ENCODE results near the gene ENC1.
"Not testable (repeated sequence)": the region's sequence is repeated elsewhere in the genome, so short reads cannot be mapped to it uniquely, and the experiment has no call there.

ENC1 gene

GRCh38 chr5:74640450-74640953 lies at the start of gene ENC1:
Gene ENC1, minus strand, starts transcription at chr5:74640728. Its CDS starts 4,243 bp downstream, at chr5:74636485.
- peak; percentile 83 for DNase-seq

DNA sequence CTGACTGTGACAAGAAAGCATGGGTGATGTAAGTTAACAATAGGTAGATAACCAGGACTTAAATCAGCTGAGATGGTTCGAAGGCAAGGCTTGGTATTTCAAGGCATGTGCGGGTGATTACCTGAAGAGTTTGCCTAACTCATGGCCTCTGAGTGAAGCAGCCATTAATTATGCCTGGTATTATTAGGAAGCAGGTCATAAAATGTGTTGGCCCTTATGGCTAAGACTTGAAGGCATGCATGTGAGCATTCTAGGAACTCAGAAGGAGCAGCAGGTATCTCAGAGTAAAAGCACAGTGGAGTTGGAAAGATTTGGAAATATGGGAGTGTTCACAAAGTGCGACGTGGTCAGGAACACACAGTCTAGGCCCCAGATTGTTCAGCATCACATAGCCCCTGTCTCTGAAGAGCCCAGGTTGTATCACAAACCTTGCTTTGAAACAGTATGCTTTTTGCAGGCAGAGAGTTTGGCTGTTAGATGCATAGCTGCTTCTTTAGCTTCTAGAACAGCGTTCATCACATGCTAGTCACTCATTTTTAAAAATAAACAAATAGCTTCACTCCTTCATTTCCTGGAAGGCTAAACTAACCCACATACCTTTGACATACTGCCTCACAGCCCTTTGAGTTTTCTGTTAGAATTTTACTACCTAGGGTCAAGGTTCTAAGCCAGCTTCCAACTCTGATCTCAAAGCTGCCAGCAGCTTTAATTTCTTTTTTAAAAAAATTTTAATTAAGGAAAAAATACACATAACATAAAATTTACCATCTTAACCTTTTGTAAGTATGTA lies 46.6 kb upstream of the ENC1 start:
- DNase-seq = no peak

DNA sequence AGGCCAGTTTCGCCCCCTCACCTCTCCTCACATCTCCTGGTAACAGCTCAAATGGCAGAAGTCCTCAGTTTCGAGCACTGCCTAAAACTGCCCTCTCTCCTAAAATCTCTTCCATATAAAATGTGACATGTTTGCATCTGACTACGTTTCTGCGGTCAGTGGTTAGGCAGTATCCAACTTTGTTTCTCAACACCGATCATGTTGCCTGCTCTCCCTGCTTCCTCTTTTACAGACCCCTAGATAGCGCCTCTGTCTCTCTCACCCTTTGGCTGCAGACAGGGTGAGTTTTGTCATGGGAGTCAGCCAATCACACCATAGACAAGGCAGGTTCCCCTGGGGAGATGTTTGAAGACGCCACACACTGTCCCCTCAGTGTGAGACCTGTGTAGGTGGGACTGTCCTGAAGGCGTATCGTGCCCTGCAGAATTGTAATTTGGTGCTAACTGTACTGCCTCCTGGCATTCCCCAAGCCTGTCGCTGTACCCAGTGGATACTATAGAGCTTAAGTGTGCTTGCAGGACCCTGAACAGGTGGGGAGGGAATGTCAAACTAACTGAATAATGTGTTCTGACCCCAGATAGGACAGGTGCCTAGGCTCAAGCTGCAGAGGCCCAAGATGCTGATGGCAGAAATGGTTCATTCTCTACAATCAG lies 45.6 kb upstream of the ENC1 start:
- no peak for DNase-seq

DNA sequence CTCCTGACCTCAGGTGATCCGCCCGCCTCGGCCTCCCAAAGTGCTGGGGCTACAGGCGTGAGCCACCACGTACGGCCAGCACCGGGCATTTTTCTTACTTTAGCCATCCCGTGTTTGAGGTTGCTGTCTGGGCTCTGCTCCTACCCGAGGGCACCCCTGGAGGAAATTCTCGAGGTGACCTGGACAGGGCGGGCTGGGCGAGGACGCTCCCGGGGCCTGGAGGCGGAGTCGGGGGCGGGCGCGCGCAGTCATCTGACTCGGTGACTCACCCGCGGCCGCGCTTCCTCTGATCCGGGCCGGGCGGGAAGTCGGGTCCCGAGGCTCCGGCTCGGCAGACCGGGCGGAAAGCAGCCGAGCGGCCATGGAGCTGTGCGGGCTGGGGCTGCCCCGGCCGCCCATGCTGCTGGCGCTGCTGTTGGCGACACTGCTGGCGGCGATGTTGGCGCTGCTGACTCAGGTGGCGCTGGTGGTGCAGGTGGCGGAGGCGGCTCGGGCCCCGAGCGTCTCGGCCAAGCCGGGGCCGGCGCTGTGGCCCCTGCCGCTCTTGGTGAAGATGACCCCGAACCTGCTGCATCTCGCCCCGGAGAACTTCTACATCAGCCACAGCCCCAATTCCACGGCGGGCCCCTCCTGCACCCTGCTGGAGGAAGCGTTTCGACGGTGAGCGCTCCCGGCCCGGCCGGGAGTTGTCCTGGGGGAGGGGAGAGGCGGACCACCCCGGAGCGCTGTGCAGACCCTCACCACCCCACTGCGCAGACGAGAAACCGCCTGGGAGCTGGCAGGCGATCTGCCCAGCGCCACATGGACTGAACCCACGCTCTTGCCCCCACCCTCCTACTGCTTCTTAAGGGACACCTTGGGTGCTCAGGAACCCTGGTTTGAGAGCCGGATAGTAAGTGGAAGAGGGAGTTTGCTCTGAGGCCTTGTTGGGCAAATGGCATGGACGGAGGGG lies 44.6 kb upstream of the ENC1 start, which contains the start of gene HEXB:
Gene HEXB (plus strand): TSS at position 334 of the 952 bp plus-strand sequence. CDS start 28 bp downstream, at position 362.
- peak; percentile 5 for DNase-seq

DNA sequence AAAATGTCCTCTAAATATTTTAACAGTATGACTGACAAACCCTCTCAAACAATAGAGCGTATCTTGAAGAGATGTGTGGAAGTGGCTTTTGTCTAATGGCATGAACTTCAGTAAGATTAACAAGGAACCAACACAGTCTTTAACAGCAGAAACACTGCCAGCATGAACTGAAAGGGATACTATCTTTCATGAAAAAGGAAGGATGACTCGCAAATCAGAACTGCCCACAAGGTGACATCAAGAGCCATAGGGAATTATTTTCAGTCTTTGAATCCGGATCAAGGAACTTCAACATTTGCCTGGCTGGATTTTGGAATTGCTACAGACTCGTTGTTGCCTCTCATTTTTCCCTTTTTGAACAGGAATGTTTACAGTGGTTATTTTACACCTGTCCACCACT lies 39.4 kb upstream of the ENC1 start:
- DNase-seq = no peak

GRCh38 chr5:74679300-74679699 lies 38.8 kb upstream of the ENC1 start:
- not testable (repeated sequence) for DNase-seq

DNA sequence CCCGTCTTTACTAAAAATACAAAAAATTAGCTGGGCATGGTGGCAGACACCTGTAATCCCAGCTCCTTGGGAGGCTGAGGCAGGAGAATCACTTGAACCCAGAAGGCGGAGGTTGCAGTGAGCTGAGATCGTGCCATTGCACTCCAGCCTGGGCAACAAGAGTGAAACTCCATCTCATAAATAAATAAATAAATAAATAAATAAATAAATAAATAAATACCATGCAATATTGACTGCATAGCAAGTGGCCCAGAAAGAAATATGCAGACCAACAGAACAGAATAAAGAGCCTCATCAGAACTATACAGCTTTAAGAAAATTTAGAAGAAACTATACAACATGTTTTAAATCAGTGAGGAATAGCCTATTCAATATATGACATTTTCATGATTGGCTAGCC lies 37.6 kb upstream of the ENC1 start:
- DNase-seq = not testable (repeated sequence)

DNA sequence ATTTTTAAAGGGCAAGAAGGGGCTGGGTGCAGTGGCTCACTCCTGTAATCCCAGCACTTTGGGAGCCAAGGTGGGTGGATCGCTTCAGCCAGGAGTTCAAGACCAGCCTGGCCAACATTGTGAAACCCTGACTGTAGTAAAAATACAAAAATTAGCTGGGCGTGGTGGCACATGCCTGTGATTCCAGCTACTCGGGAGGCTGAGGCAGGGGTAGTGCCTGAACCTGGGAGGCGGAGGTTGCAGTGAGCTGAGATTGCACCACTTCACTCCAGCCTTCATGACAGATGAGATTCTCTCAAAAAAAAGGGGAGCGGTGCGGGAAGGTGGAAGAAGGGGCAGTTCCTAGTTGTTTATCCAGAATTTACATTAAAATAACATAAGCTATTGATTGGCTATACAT lies 35.9 kb upstream of the ENC1 start:
- not testable (repeated sequence) for DNase-seq

- peak; percentile 54 for DNase-seq
Observed at GRCh38 chr5:74673011-74673790, 32.7 kb upstream of the ENC1 start.

GRCh38 chr5:74672215-74672877 lies 31.8 kb upstream of the ENC1 start:
- DNase-seq = no peak

DNA sequence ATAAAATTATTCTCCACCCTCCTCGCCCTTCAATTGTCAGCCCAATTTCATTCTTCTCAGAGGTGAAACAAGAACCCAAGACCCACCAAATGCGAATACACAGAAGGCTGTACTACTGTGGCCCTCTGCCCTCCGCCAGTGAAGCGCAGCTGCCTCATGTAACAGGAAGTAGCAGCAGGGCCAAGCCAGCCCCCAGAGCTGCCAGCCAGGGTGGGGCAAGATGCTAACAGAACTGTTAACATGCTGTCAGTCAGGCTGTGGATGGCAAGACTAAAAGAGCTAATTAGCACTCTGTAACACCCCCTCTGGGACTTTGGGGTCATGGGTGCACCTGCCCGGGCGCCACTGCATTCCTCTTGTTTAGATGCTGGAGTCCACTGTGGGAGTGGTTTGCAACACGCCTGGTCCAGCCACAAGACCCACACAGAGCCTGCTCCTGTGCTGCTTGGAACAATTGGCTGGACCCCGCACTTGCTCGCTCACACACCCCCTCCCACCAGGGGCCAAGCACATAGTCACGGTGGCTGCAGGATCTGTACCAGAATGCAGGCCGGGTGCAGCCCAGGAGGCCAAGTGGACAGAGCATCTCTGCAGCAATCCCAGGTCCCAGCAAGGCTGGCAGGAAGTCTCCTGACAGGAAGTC lies 30.0 kb upstream of the ENC1 start:
- DNase-seq = no peak

DNA sequence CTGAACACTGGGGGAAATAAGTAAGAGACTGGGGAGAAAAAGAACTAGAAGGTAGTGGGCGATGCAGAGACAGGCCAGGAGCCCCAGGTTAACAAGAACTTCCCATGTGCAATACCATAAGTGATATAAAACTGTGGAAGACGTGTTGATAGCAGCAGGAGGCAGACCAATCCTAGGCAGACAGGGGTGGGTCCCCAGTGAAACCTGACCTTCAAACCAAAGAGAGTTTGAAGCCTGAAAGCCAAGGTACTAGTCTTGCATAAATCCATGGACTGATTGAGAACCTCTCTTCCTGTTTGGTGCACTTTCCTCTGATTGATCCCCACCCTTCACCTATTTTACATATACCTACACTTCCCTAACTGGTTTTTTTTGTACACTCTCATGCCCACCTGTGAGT lies 29.3 kb upstream of the ENC1 start:
- no peak for DNase-seq

- no peak for DNase-seq
Observed at GRCh38 chr5:74667396-74667795, 26.9 kb upstream of the ENC1 start.

DNA sequence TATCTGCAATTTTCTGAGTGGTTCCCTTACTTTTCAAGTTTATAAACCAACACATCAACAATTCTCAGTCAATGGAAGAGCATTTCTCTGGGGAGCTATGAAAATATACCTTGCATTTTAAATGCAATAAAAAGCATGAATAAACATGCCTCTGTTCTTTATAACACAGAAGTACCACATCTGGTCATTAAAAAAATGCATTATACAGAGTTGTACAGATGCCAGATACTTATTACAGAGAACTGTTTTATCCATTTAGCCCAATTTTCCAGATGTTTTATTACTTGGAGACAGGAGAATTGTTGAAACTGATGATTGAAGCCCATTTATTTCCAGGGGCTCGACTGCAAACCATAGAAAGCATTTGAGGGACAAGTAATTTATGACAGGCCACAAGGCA lies 25.3 kb upstream of the ENC1 start:
- DNase-seq = no peak

DNA sequence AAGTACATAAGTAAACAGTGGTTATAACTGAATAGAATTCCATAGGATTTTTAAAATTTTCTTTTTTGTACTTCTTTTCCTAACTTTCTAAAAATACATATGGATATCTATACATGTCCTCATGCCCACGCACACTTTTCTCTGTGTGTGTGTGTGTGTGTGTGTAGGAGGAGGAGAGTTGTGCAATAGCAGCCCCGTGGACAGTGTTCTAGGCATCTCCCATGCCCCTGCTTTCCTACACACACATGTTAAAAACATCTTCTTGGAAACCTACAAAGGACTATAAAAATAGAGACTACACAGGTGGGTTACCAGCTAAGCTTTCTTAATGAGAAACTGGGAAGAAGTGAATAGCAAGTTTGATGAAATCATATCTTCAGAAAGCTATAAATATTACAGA lies 24.7 kb upstream of the ENC1 start:
- DNase-seq = no peak

DNA sequence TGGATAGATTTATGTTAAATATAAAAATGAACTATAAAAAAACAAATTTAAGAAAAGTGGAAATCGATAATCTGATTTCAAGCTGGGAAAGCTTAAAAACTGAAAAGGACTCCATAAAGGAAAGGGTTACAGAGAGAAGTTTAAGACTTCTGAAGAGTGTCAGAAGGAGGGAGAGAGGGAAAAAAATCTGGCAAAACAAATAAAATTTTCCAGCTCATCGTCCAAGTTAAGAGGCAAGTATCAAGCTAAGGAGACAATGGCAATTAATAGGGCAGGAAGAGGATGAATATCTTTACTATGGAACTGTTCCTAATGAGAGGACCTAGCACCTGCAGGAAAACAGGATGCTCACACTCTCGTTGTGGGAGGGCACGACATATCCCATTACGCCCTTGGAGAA lies 24.0 kb upstream of the ENC1 start:
- DNase-seq = no peak

DNA sequence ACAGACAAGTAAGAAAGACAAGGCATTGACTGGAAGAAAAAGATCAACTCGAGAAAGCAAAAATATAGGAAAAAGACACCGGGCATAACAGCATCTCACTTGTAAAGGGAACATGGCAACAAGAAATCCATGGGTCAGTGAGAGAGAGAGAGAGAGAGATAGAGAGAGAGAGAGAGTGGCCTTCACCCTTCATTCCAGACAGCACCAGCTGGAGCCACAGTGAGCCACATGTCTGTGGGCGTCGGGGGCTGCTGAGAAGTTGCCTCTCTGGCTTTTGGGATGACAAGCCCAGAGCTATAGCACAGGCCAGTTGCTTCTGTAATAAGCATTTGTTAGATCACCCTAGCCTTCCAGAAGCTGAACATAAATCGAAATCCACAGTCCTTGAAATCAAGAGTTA lies 20.3 kb upstream of the ENC1 start:
- DNase-seq = no peak

GRCh38 chr5:74660140-74660539 lies 19.6 kb upstream of the ENC1 start:
- no peak for DNase-seq

GRCh38 chr5:74659172-74659571 lies 18.6 kb upstream of the ENC1 start:
- DNase-seq = no peak

DNA sequence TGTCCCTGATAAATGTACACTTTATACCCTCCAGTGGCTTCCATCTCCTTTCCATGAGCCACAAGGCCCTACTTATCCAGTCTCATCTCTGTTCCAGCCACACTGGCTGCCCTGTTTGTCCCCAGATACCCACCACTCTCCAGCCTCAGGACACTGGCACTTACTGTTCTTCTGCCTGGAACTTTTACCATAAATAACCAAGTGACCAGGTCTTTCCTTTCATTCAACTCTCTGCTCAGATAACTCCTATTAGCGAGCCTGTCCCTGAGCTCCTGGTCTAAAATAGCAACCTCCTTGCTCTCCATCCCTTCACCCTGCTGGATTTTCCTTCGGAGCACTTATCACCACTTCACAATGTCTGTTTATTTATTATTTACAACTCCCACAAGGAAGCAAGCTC lies 16.6 kb upstream of the ENC1 start:
- DNase-seq = no peak

DNA sequence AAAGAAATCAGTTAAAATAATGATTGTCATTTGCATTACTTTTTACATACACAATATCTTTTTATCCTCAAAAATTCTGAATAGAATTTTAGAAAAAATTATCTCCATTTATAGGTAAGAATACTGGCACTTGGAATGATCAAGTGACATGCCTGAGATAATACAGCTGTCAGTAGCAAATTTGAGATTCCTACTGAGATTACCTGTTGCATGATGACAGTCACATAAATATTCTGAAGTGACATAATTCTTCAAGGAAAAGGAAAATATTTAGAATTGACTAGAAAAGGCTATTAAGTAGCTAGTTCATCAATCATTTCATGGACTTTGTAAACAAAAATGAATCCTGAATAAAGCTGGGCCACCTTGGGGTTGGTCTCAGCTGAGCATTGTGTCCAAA lies 15.2 kb upstream of the ENC1 start:
- DNase-seq = no peak
